ENCODE data around the gene OSM.

Gene OSM

GRCh38 chr22:30214703-30215407 is 51.8 kb downstream of the OSM start:
- Histone ChIP-seq H3K9ac (ENCODE audit: low read length) (no peak overlapping the region), H2AFZ (ENCODE audit: low read length) (no peak overlapping the region), H3K36me3 (ENCODE audit: insufficient read depth, low read length) (no peaks in the 10 kb centered on the region), H3K4me3 (ENCODE audit: low read depth, low read length, poor library complexity, severe bottlenecking) (no peak overlapping the region), H3K9me3 (ENCODE audit: low read length) (no peaks in the 10 kb centered on the region), H3K27ac (ENCODE audit: low read depth, low read length, poor library complexity, severe bottlenecking) (no peak overlapping the region), H3K9me2 (ENCODE audit: low read depth, low read length) (no peaks in the 10 kb centered on the region), H3F3A (ENCODE audit: insufficient read depth, low read length) (no peaks in the 10 kb centered on the region), H3K27me3 (ENCODE audit: insufficient read depth, low read length) (no peaks in the 10 kb centered on the region), H3K4me2 (ENCODE audit: low read length) (no peak overlapping the region), H3K4me1 (ENCODE audit: insufficient read depth, low read length, severe bottlenecking) (no peaks in the 10 kb centered on the region), H3K79me2 (ENCODE audit: insufficient read depth, low read length) (no peaks in the 10 kb centered on the region), H4K20me1 (ENCODE audit: insufficient read depth, low read length) (no peaks in the 10 kb centered on the region)
- no peak for TF ChIP-seq CTCF (IDR thresholded peaks at IDR 0.05; ENCODE audit: low read length)
- no peak for TF ChIP-seq EZH2 (IDR thresholded peaks at IDR 0.05; ENCODE audit: borderline replicate concordance, low read length)

GRCh38 chr22:30212996-30213441 is 53.6 kb downstream of the OSM start:
- TF ChIP-seq EZH2 (IDR thresholded peaks at IDR 0.05; ENCODE audit: borderline replicate concordance, low read length) = no peak
- TF ChIP-seq CTCF (IDR thresholded peaks at IDR 0.05; ENCODE audit: low read length) = no peak
- Histone ChIP-seq H3K9me2 (ENCODE audit: low read depth, low read length) (no peaks in the 10 kb centered on the region), H3K9ac (ENCODE audit: low read length) (no peak overlapping the region), H3K79me2 (ENCODE audit: insufficient read depth, low read length) (no peaks in the 10 kb centered on the region), H3K4me2 (ENCODE audit: low read length) (no peak overlapping the region), H3K36me3 (ENCODE audit: insufficient read depth, low read length) (no peaks in the 10 kb centered on the region), H3K27ac (ENCODE audit: low read depth, low read length, poor library complexity, severe bottlenecking) (no peak overlapping the region), H3F3A (ENCODE audit: insufficient read depth, low read length) (no peaks in the 10 kb centered on the region), H2AFZ (ENCODE audit: low read length) (no peak overlapping the region), H4K20me1 (ENCODE audit: insufficient read depth, low read length) (no peaks in the 10 kb centered on the region), H3K27me3 (ENCODE audit: insufficient read depth, low read length) (no peaks in the 10 kb centered on the region), H3K4me3 (ENCODE audit: low read depth, low read length, poor library complexity, severe bottlenecking) (no peak overlapping the region), H3K4me1 (ENCODE audit: insufficient read depth, low read length, severe bottlenecking) (no peaks in the 10 kb centered on the region), H3K9me3 (ENCODE audit: low read length) (no peaks in the 10 kb centered on the region)
